Mucosa of stomach (tissue), 1 donor: ENCODE results near the gene GPSM3.

Source experiments
- H3K27me3 ChIP-seq: one replicate; pipeline ENCODE4 v1.7.0; 2013; ENCODE audit warnings: mild to moderate bottlenecking, low read length; ENCODE audit not compliant: control insufficient read depth, insufficient read depth
- H3K36me3 ChIP-seq: one replicate; pipeline ENCODE4 v1.7.0; 2013; ENCODE audit warnings: low read length; ENCODE audit not compliant: control insufficient read depth, insufficient read depth
- H3K4me1 ChIP-seq: one replicate; pipeline ENCODE4 v1.7.0; 2013; ENCODE audit warnings: mild to moderate bottlenecking, low read length; ENCODE audit not compliant: control insufficient read depth, insufficient read depth
- H3K4me3 ChIP-seq: one replicate; pipeline ENCODE4 v1.7.0; 2013; ENCODE audit warnings: low read length
- H3K9ac ChIP-seq: one replicate; pipeline ENCODE4 v1.7.0; 2013; ENCODE audit warnings: mild to moderate bottlenecking, low read length, moderate library complexity
- H3K9me3 ChIP-seq: one replicate; pipeline ENCODE4 v1.7.0; 2013; ENCODE audit warnings: mild to moderate bottlenecking, low read length, moderate library complexity; ENCODE audit not compliant: control insufficient read depth
- donor health status: Pancreatic carcinoma.

Gene GPSM3

DNA sequence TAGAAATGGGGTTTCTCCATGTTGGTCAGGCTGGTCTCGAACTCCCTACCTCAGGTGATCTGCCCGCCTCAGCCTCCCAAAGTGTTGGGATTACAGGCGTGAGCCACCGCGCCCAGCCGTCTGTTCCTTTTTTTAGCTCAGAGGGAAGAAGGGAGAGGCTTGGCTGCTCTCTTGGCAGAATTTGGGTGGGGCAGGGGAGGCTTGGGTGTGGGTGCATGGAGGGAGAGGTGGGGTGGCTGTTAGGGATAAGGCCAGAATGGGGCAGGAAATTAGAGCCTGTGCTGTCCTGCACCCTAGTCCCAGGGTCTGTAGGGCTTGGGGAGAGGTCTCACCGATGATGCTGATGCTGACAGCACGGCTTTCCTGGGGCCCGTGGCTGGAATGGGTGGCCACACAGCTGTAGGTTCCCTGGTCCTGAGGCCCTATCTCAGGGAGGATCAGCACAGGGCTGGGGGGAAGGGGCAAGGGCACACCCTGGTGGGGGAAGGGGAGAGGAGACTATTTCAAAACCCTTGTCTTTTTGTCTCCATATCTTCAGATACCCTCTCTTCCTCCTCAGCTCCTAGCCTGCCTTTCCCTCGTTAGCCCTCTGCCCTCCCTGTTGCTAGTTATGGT lies 10.4 kb downstream of the GPSM3 start:
- Histone ChIP-seq H3K9ac (no peak overlapping the region), H3K4me3 (no peak overlapping the region), H3K36me3 (no peaks in the 10 kb centered on the region)

DNA sequence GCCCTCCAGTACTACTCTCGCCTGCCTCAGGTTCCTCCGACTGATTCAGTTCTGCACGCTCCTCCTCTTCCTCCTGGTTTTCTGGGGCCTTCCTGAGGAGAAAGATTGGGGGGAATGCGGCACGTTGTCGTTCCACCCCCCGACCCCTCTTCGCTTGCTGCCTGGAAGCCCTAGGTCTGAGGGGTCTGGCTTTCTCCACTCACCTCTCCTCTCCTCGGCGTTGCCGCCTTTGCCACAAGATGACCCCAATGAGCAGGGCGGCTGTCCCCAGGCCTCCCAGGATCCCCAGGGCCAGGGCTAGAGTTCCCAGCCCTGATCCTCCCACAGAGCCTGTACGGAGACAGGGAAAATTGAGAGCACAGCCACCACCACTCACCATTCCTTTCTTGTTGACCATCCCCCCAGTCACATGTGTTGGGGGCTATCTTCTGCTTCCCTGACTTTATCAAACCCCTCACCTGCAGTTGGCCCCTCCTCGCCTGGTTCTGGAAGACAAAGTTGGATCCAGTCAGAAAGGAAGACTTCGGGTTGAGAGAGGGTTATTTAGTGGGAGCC lies 11.2 kb downstream of the GPSM3 start:
- Histone ChIP-seq H3K9ac (no peak overlapping the region), H3K4me3 (no peak overlapping the region), H3K4me1 (peaks cover 44% of the 10 kb centered on the region), H3K27me3 (no peaks in the 10 kb centered on the region), H3K36me3 (no peaks in the 10 kb centered on the region), H3K9me3 (no peaks in the 10 kb centered on the region)

More for the DNA sequence above, 10.4 kb downstream of the GPSM3 start:
- Histone ChIP-seq H3K27me3 (no peaks in the 10 kb centered on the region), H3K9me3 (no peaks in the 10 kb centered on the region), H3K4me1 (peaks cover 36% of the 10 kb centered on the region)

DNA sequence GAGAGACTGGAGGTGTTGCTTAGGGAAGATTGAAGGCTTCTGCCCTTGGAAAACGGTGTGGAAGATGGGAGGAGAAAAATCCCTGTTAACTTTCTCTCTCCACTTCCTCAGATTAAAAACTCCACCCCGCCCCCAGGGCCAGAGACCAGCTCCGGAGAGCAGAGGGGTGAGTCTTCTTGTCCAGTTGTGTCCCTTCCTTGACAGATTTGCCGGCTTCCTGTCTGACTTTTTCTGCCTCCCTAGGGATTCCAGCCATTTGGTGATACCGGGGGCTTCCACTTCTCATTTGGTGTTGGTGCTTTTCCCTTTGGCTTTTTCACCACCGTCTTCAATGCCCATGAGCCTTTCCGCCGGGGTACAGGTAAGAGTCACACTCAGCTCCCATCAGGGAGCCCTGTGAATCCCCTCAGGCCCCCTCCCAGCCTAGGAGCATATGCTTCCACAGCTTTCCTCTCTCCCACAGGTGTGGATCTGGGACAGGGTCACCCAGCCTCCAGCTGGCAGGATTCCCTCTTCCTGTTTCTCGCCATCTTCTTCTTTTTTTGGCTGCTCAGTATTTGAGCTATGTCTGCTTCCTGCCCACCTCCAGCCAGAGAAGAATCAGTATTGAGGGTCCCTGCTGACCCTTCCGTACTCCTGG lies 12.6 kb downstream of the GPSM3 start:
- Histone ChIP-seq H3K9me3 (no peaks in the 10 kb centered on the region), H3K36me3 (no peaks in the 10 kb centered on the region), H3K27me3 (no peaks in the 10 kb centered on the region), H3K4me1 (peaks cover 47% of the 10 kb centered on the region), H3K9ac (peak overlapping the region; percentile 67), H3K4me3 (no peak overlapping the region)

DNA sequence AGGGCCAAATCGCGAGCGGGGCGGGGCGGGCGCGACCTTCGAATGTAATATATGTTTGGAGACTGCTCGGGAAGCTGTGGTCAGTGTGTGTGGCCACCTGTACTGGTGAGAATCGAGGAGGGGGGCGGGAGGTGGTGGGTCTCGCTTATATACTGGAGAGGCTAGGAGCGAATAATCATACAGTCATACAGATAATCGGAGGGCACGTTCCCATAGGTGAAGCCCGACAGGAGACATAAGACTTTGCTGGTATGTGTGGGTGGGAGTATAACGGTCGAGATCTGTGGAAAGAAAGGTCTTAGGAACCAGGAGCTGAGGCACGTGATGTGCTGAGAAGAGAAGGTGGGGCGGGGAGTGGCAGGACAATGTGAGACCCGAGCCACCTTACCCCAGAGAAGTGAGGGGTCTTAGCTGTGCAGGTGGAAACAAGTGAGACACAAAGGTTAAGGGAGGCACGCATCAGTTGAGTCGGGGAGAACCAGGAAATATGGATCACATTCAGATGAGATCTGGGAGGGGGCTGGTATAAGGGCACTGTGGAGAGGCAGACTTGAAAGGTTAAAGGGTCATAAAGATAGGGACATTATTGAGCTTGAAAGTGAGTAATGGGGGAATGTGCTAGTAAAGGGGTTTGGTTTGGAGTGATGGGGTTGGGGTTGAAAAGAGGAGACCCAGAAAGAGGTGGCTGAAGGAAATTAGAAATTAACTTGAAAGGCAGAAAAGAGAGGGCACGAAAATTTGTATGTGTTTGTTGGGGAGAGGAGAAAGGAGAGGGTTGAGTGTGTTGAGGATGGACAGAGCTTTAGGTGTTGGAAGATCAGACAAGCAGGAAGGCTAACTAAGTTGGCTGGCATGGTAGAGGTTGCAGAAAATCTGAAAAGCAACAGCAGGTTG lies 13.6 kb downstream of the GPSM3 start:
- Histone ChIP-seq H3K4me3 (peak overlapping the region; percentile 58), H3K9ac (peak overlapping the region; percentile 67), H3K9me3 (no peaks in the 10 kb centered on the region), H3K27me3 (no peaks in the 10 kb centered on the region), H3K36me3 (no peaks in the 10 kb centered on the region), H3K4me1 (peaks cover 51% of the 10 kb centered on the region)

DNA sequence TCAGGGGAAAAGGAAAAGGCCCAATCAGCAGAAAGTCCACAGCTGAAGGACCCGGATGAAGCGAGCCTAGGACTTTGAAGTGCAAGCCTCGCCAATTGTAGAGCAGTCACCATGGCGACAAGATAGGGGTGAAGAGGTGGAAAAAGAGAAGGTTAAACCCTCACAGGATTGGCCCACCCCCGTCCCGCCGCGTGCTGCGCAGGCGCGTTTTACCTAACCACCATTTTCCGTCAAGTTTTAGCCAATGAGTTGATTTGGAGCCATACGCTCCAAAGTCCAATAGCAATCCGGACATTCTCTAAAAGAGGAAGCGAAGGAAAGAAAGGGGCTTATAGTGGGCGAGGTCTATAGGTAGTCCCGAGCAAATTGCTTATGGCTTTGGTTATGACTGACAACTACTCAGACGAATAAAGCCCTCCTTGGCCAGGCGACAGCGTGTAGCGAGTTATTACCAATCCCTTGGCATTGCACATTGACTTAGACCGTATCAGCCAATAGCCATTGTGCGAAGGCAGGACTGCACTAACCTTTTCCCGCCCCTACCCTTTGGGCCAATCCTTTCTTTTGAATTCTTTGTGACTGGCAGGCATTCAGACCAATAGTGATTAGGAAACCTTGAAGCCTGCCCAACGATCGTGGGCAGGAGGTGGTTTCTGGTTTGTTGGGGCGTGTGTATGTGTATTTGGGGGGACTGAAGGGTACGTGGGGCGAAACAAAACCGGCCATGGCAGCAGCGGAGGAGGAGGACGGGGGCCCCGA lies 14.5 kb downstream of the GPSM3 start, which contains the start of gene RNF5:
Gene RNF5 (plus strand): TSS at position 618 of the 759 bp plus-strand sequence. CDS start 107 bp downstream, at position 725.
- H3K36me3 ChIP-seq, result no peaks in the 10 kb centered on the region
- no peaks in the 10 kb centered on the region for H3K9me3 ChIP-seq
- peak within 1 kb of the TSS; percentile 83 for H3K9ac ChIP-seq
- H3K27me3 ChIP-seq, result no peaks in the 10 kb centered on the region
- peaks cover 51% of the 10 kb centered on the region for H3K4me1 ChIP-seq
- H3K4me3 ChIP-seq, result peak within 1 kb of the TSS; percentile 58

DNA sequence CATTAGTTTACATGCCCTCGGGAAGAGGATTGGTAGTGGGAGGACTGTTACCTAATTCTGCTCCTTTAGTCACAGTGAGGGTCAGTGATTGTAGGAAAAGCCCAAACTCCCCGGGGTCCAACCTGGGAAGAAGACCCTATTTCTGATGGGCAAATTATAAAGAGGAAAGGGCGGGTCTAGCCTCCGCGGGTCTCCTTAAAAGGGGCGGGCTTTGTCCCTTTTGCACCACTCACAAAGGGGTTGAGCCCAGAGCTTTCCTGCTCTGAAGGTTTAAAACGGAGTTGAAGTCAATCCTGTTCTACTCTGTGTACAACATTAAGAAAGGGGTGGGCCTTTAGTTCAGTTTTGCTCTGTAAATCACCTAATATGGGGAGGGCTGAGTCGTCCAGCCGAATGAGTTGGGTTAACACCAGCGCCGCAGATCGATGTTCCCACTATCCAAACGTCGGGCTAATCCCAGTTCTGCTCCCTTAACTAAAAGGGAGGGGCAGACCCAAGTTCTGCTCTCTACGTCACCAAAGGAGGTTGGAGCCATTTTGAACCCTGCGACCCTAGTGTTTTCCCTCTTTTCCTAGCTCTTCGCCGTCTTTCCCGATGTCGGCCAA lies 15.2 kb downstream of the GPSM3 start:
- Histone ChIP-seq H3K9me3 (no peaks in the 10 kb centered on the region), H3K27me3 (no peaks in the 10 kb centered on the region), H3K4me3 (peak overlapping the region; percentile 3), H3K36me3 (no peaks in the 10 kb centered on the region), H3K9ac (peak overlapping the region; percentile 83), H3K4me1 (peaks cover 51% of the 10 kb centered on the region)

DNA sequence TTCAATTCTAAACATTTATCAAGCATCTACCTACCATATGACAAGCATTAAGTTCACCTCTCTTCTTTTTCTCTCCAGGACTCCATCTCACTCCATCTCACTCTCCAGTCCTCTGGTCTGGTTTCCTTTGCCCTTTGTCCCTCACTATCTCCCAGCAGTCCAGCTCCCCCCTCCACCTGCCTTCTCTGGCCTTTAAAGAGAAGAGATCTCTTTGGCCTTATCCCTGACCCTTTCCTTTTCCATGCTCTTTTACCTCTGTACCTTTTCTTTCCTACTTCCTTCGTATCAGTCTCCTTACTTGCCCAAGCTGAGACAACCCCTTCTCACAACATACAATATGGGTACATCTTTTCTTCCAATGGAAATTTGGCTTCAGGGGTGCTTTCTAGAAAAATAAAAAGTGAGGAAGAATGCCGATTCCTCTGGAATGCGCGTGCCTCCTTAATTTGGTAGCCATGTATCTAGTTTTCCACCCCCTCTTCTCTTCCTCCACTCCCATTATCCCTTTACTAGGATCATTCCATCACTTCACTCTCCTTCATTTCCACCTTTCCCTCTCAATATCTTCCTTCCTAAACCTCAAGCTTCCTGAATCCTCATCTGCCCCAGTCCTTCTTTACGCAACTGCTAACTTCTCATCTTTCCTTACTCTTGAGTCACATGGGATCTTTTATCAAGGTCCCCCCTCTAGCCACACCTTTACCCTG lies 15.8 kb downstream of the GPSM3 start:
- no peaks in the 10 kb centered on the region for H3K36me3 ChIP-seq
- H3K27me3 ChIP-seq, result no peaks in the 10 kb centered on the region
- H3K9me3 ChIP-seq, result no peaks in the 10 kb centered on the region
- peaks cover 49% of the 10 kb centered on the region for H3K4me1 ChIP-seq
- peak overlapping the region; percentile 45 for H3K4me3 ChIP-seq
- peak overlapping the region; percentile 83 for H3K9ac ChIP-seq

DNA sequence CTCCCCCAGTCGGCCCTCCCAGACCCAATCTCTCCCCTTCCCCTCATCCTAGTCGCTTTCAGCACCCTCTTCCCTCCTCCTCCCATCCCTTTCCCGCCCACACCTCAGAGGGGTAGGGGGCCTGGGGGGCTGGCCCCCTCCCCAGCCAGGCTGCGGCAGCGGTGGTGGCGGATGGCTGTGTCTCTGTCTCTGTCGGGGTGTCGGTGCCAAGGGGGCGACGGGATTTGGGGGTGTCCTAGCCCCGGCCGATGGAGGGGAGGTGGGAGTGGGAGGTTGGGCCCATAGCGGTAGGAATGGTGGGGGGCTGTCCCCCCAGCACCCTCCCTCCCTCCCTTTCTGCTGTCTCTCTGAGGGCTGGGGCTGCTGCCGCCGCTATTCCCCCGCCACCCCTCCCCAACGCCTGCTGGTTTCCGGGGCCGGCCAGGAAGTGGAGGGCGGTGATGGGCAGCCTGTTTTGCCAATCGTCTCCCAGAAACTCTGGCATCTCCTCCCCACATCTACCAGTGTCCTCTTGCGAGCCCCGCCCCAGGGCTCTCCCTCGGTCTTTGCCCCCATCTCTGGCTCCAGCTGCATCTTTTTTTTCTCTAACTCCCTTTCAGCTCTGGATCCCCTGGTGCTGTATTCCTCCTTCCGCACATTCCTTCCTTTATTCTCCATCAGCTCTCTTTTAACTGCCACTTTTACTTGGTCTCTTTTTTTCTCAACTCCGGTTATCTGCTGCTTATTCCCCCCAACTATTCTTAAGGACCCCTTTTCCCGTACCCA lies 16.6 kb downstream of the GPSM3 start, which contains the start of gene AGPAT1:
Gene AGPAT1 (minus strand): TSS at position 374 of the 765 bp plus-strand sequence. CDS start 4,588 bp downstream, outside the sequence.
- H3K9ac ChIP-seq, result peak within 1 kb of the TSS; percentile 83
- peaks cover 41% of the 10 kb centered on the region for H3K4me1 ChIP-seq
- H3K27me3 ChIP-seq, result no peaks in the 10 kb centered on the region
- no peaks in the 10 kb centered on the region for H3K36me3 ChIP-seq
- no peaks in the 10 kb centered on the region for H3K9me3 ChIP-seq
- H3K4me3 ChIP-seq, result peak within 1 kb of the TSS; percentile 67

DNA sequence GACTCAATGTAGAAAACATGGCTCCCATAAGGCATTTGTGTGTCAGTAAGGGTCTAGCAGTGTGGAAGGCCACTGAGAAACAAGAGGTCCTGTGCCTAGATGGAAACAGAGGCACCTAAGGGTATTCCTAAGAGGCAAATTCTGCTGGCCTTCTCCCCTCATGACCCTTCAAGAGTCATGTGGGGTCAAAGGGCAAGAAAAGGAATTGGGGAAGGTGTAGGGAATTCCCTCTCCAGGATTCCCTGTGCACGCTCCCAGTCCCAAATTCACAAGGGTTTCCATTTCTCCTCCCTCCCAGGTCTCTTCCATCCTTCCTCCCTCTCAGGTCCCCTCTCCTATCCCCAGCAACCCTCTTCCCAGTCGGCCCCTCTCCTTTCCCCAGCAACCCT lies 17.1 kb downstream of the GPSM3 start:
- H3K27me3 ChIP-seq, result no peaks in the 10 kb centered on the region
- H3K4me1 ChIP-seq, result peaks cover 39% of the 10 kb centered on the region
- H3K9me3 ChIP-seq, result no peaks in the 10 kb centered on the region
- no peaks in the 10 kb centered on the region for H3K36me3 ChIP-seq
- H3K4me3 ChIP-seq, result peak overlapping the region; percentile 67
- peak overlapping the region; percentile 83 for H3K9ac ChIP-seq

DNA sequence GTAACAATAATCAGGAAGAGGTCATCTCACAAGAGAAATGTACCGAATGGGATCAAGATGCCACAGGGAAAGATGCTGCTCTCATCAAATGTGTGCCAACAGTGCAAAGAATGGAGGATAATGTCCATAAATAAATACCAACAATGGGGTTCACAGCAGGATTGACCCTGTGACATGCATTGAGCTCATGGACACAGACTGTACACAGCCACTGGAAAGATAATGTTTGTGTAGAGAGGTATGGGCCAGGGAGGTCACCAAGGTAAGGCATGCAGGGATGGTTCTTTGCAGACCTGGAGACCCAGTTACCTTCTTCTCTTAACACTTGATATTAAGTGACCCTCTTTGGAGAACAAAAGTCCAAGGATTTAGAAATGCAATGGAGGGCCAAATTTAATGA lies 18.0 kb downstream of the GPSM3 start:
- Histone ChIP-seq H3K4me3 (no peak overlapping the region), H3K36me3 (no peaks in the 10 kb centered on the region), H3K9ac (no peak overlapping the region), H3K4me1 (peaks cover 39% of the 10 kb centered on the region), H3K27me3 (no peaks in the 10 kb centered on the region), H3K9me3 (no peaks in the 10 kb centered on the region)
